ENCODE data around the gene DDN.
A peak's percentile ranks its signal among the peaks of the same experiment; 100 is the strongest.

DDN gene

DNA sequence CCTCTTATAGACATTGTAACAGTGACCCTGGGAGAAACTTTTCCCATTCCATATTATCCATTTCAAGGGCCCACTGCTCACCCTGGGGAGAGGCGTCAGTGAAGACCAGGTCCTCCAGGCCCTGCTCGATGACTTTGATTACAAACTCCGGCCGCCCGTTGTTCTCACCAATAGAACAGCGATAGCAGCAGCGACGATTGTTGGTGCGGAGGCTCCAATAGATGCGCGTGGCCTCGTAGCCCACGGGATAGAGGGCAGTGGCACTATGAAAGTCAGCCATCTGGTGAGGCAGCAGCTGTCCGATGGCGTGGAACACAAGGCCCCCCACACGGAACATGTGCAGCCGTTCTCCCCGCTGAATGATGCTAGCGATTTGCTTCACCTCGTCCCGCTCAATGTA lies 26.9 kb upstream of the DDN start:
- H4K12ac ChIP-seq (ENCODE audit: low read depth, low read length): peak overlapping the region; percentile 38
- no peaks in the 10 kb centered on the region for H3K4me1 ChIP-seq (ENCODE audit: control insufficient read depth in 1 of 2, insufficient read depth in 2 of 2, low read length in 2 of 2)
- no peak overlapping the region for H3K18ac ChIP-seq (ENCODE audit: low read length)
- no peak overlapping the region for H4K91ac ChIP-seq (ENCODE audit: low read depth, low read length)
- H2BK5ac ChIP-seq (ENCODE audit: low read depth, low read length, poor library complexity): no peak overlapping the region
- no peak overlapping the region for H3K23ac ChIP-seq (ENCODE audit: low read length)
- H3K14ac ChIP-seq (ENCODE audit: low read length): no peak overlapping the region
- no peaks in the 10 kb centered on the region for H3K27me3 ChIP-seq (ENCODE audit: insufficient read depth, low read length)
- H2BK12ac ChIP-seq (ENCODE audit: low read length): no peak overlapping the region
- no peak overlapping the region for H3K4ac ChIP-seq (ENCODE audit: low read depth, low read length)
- no peak overlapping the region for H3K4me2 ChIP-seq (ENCODE audit: low read length)
- no peak overlapping the region for H4K8ac ChIP-seq (ENCODE audit: low read depth, low read length)
- no peaks in the 10 kb centered on the region for H3K9me3 ChIP-seq (ENCODE audit: insufficient read depth, low read depth, low read length)
- no peak overlapping the region for H3K4me3 ChIP-seq (ENCODE audit: low read depth, low read length)
- no peak overlapping the region for H2AFZ ChIP-seq (ENCODE audit: insufficient read depth, low read length, poor library complexity)
- H2AK5ac ChIP-seq (ENCODE audit: low read length): no peak overlapping the region
- H3K79me2 ChIP-seq (ENCODE audit: control insufficient read depth, insufficient read depth, low read length, poor library complexity): no peaks in the 10 kb centered on the region
- no peak overlapping the region for H3K27ac ChIP-seq (ENCODE audit: low read depth, low read length)
- WGBS (ENCODE audit: extremely low coverage, insufficient coverage, insufficient read length): no CpG with 5 or more reads among the region's 21 CpGs
- H3K79me1 ChIP-seq (ENCODE audit: low read length): no peaks in the 10 kb centered on the region
- DNase-seq: no peak
- H3K9ac ChIP-seq (ENCODE audit: low read length): no peak overlapping the region
- H2BK120ac ChIP-seq (ENCODE audit: insufficient read depth, low read length, poor library complexity): no peak overlapping the region
- peaks cover 77 to 89% of the 10 kb centered on the region in 2 experiments for H3K36me3 ChIP-seq (ENCODE audit: control insufficient read depth in 1 of 2, insufficient read depth in 2 of 2, low read length in 2 of 2)

DNA sequence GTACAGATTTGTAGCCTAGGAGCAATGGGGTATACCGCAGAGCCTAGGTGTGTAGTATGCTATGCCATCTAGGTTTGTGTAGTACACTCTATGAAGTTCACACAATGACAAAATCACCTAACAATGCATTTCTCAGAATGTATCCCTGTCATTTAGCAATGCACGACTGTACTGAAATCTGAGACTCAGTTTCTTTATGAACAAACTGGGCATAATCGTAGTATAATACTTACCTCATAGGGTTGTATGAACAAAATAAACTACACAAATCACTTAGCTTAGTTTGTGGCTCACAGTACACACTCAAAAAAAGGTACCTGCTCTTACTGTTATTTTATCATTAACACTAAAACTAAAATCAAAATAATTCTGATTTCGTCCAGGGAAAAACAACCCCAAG lies 26.3 kb upstream of the DDN start:
- H2BK5ac ChIP-seq (ENCODE audit: low read depth, low read length, poor library complexity): no peak overlapping the region
- WGBS (ENCODE audit: extremely low coverage, insufficient coverage, insufficient read length): no CpG with 5 or more reads among the region's 4 CpGs
- no peak overlapping the region for H3K14ac ChIP-seq (ENCODE audit: low read length)
- H2AFZ ChIP-seq (ENCODE audit: insufficient read depth, low read length, poor library complexity): no peak overlapping the region
- no peak overlapping the region for H4K12ac ChIP-seq (ENCODE audit: low read depth, low read length)
- H3K4me2 ChIP-seq (ENCODE audit: low read length): no peak overlapping the region
- H3K9ac ChIP-seq (ENCODE audit: low read length): no peak overlapping the region
- no peak overlapping the region for H4K8ac ChIP-seq (ENCODE audit: low read depth, low read length)
- no peak overlapping the region for H2BK120ac ChIP-seq (ENCODE audit: insufficient read depth, low read length, poor library complexity)
- H3K4me1 ChIP-seq (ENCODE audit: control insufficient read depth in 1 of 2, insufficient read depth in 2 of 2, low read length in 2 of 2): no peaks in the 10 kb centered on the region
- H3K9me3 ChIP-seq (ENCODE audit: insufficient read depth, low read depth, low read length): no peaks in the 10 kb centered on the region
- no peak overlapping the region for H4K91ac ChIP-seq (ENCODE audit: low read depth, low read length)
- no peak overlapping the region for H3K27ac ChIP-seq (ENCODE audit: low read depth, low read length)
- H3K36me3 ChIP-seq (ENCODE audit: control insufficient read depth in 1 of 2, insufficient read depth in 2 of 2, low read length in 2 of 2): peaks cover 71 to 88% of the 10 kb centered on the region in 2 experiments
- H3K27me3 ChIP-seq (ENCODE audit: insufficient read depth, low read length): no peaks in the 10 kb centered on the region
- DNase-seq: no peak
- no peak overlapping the region for H3K23ac ChIP-seq (ENCODE audit: low read length)
- no peak overlapping the region for H2BK12ac ChIP-seq (ENCODE audit: low read length)
- H3K79me2 ChIP-seq (ENCODE audit: control insufficient read depth, insufficient read depth, low read length, poor library complexity): no peaks in the 10 kb centered on the region
- H3K79me1 ChIP-seq (ENCODE audit: low read length): no peaks in the 10 kb centered on the region
- H2AK5ac ChIP-seq (ENCODE audit: low read length): no peak overlapping the region
- H3K18ac ChIP-seq (ENCODE audit: low read length): no peak overlapping the region
- no peak overlapping the region for H3K4me3 ChIP-seq (ENCODE audit: low read depth, low read length)
- H3K4ac ChIP-seq (ENCODE audit: low read depth, low read length): no peak overlapping the region

DNA sequence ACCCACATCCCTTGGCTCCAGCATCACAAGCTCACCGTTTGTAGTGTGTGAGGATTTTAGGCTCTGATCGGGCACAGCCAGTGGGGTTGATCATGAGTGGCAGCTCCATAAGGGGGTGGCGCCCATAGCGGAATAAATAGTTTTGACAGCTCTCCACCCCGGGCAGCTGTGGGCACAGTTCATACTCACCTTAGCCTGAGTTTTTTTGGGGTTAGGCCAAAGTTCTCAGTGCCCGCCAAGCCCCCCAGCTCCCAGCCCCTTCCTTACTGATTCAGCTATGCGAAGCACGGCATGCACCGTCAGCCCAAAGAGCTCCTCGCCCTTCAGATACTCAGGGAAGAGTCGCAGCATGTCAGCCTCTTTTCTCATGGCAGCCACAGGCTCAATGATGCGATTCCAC lies 25.4 kb upstream of the DDN start:
- H2AK5ac ChIP-seq (ENCODE audit: low read length): no peak overlapping the region

DNA sequence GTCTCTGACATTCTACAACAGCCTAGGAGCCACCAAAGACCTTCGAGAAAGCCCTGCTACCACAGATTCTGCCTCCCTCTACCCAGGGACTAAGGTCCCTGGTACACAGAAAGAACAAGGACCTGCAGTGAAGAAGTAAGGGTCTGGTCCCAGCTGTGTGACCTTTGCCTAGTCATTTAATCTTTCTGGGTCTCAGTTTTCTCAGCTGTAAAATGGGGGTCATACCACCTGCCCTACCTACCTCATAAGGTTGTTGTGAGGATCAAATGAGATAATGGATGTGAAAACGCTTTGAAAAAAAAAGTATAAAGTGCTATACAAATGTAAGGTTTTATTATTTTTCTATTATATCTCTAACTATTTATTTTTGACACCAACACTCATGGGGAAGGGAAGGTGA lies 24.6 kb upstream of the DDN start:
- Histone ChIP-seq H2AK5ac (ENCODE audit: low read length) (no peak overlapping the region), H4K12ac (ENCODE audit: low read depth, low read length) (no peak overlapping the region), H3K79me2 (ENCODE audit: control insufficient read depth, insufficient read depth, low read length, poor library complexity) (no peaks in the 10 kb centered on the region), H3K4ac (ENCODE audit: low read depth, low read length) (no peak overlapping the region), H3K9ac (ENCODE audit: low read length) (no peak overlapping the region), H3K27ac (ENCODE audit: low read depth, low read length) (no peak overlapping the region), H3K36me3 (ENCODE audit: control insufficient read depth in 1 of 2, insufficient read depth in 2 of 2, low read length in 2 of 2) (peaks cover 61 to 74% of the 10 kb centered on the region in 2 experiments), H2AFZ (ENCODE audit: insufficient read depth, low read length, poor library complexity) (no peak overlapping the region), H4K8ac (ENCODE audit: low read depth, low read length) (no peak overlapping the region), H3K14ac (ENCODE audit: low read length) (no peak overlapping the region), H3K9me3 (ENCODE audit: insufficient read depth, low read depth, low read length) (no peaks in the 10 kb centered on the region), H3K4me1 (ENCODE audit: control insufficient read depth in 1 of 2, insufficient read depth in 2 of 2, low read length in 2 of 2) (peaks cover 0 to 2% of the 10 kb centered on the region in 2 experiments), H2BK5ac (ENCODE audit: low read depth, low read length, poor library complexity) (no peak overlapping the region), H3K4me2 (ENCODE audit: low read length) (no peak overlapping the region), H3K4me3 (ENCODE audit: low read depth, low read length) (no peak overlapping the region), H2BK12ac (ENCODE audit: low read length) (no peak overlapping the region), H3K23ac (ENCODE audit: low read length) (no peak overlapping the region), H3K79me1 (ENCODE audit: low read length) (peaks cover 2% of the 10 kb centered on the region), H3K27me3 (ENCODE audit: insufficient read depth, low read length) (no peaks in the 10 kb centered on the region), H2BK120ac (ENCODE audit: insufficient read depth, low read length, poor library complexity) (no peak overlapping the region), H3K18ac (ENCODE audit: low read length) (no peak overlapping the region), H4K91ac (ENCODE audit: low read depth, low read length) (no peak overlapping the region)
- no CpG with 5 or more reads among the region's 2 CpGs for WGBS (ENCODE audit: extremely low coverage, insufficient coverage, insufficient read length)
- DNase-seq: no peak

More for the DNA sequence above, 25.4 kb upstream of the DDN start:
- H2AFZ ChIP-seq (ENCODE audit: insufficient read depth, low read length, poor library complexity): no peak overlapping the region
- H3K4me2 ChIP-seq (ENCODE audit: low read length): no peak overlapping the region
- H4K8ac ChIP-seq (ENCODE audit: low read depth, low read length): no peak overlapping the region
- H2BK120ac ChIP-seq (ENCODE audit: insufficient read depth, low read length, poor library complexity): no peak overlapping the region
- H4K12ac ChIP-seq (ENCODE audit: low read depth, low read length): no peak overlapping the region
- no peak overlapping the region for H3K4me3 ChIP-seq (ENCODE audit: low read depth, low read length)
- no peak overlapping the region for H2BK5ac ChIP-seq (ENCODE audit: low read depth, low read length, poor library complexity)
- H3K9me3 ChIP-seq (ENCODE audit: insufficient read depth, low read depth, low read length): no peaks in the 10 kb centered on the region
- no peak overlapping the region for H3K14ac ChIP-seq (ENCODE audit: low read length)
- H4K91ac ChIP-seq (ENCODE audit: low read depth, low read length): no peak overlapping the region
- H3K9ac ChIP-seq (ENCODE audit: low read length): no peak overlapping the region
- no peaks in the 10 kb centered on the region for H3K4me1 ChIP-seq (ENCODE audit: control insufficient read depth in 1 of 2, insufficient read depth in 2 of 2, low read length in 2 of 2)
- no peak overlapping the region for H3K18ac ChIP-seq (ENCODE audit: low read length)
- H3K79me1 ChIP-seq (ENCODE audit: low read length): no peaks in the 10 kb centered on the region
- H3K4ac ChIP-seq (ENCODE audit: low read depth, low read length): no peak overlapping the region
- H3K79me2 ChIP-seq (ENCODE audit: control insufficient read depth, insufficient read depth, low read length, poor library complexity): no peaks in the 10 kb centered on the region
- no peak overlapping the region for H2BK12ac ChIP-seq (ENCODE audit: low read length)
- WGBS (ENCODE audit: extremely low coverage, insufficient coverage, insufficient read length): no CpG with 5 or more reads among the region's 12 CpGs
- H3K36me3 ChIP-seq (ENCODE audit: control insufficient read depth in 1 of 2, insufficient read depth in 2 of 2, low read length in 2 of 2): peaks cover 66 to 81% of the 10 kb centered on the region in 2 experiments
- H3K27me3 ChIP-seq (ENCODE audit: insufficient read depth, low read length): no peaks in the 10 kb centered on the region
- no peak for DNase-seq
- H3K23ac ChIP-seq (ENCODE audit: low read length): no peak overlapping the region
- H3K27ac ChIP-seq (ENCODE audit: low read depth, low read length): no peak overlapping the region

Measured in trophoblast cell (in vitro differentiated cells and primary cell).